Inflammatory macrophage (primary cell): Measurements from ENCODE around the gene CSTPP1.
A peak's percentile ranks its signal among the peaks of the same experiment; 100 is the strongest.
"Not testable (repeated sequence)": the region's sequence is repeated elsewhere in the genome, so short reads cannot be mapped to it uniquely, and the experiment has no call there.

Experiments used
- DNase-seq, 2 donors: peaks; one replicate each; pipeline ENCODE4 v3.0.0-alpha.2; 2020 to 2022

Gene CSTPP1

DNA sequence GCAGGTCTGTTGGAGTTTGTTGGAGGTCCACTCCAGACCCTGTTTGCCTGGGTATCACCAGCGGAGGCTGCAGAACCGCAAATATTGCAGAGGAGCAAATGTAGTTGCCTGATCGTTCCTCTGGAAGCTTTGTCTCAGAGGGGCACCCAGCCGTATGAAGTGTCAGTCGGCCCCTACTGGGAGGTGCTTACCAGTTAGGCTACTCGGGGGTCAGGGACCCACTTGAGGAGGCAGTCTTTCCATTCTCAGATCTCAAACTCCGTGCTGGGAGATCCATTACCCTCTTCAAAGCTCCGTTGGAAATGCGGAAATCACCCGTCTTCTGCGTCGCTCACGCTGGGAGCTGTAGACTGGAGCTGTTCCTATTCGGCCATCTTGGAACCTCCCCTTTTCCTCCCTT is 61.2 kb downstream of the CSTPP1 start:
- DNase-seq, result not testable (repeated sequence)

DNA sequence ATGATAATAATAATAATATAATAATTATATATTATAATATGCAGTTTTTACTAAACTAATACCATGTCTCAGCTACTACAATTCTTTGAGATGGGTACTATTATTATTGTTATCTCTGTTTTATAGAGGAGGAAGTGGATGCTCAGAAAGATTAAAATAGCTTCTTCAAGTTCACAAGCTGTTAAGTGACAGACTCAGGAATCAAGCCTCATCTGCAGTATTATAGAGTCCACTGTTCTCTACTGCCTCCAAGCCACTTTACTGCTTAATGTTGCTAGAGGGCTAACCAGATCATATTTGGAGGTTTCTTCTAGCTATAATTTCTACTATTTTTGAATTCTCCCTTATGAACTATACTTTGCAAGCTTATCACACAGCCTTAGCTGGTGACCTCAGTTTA is 62.7 kb downstream of the CSTPP1 start:
- no peak for DNase-seq

DNA sequence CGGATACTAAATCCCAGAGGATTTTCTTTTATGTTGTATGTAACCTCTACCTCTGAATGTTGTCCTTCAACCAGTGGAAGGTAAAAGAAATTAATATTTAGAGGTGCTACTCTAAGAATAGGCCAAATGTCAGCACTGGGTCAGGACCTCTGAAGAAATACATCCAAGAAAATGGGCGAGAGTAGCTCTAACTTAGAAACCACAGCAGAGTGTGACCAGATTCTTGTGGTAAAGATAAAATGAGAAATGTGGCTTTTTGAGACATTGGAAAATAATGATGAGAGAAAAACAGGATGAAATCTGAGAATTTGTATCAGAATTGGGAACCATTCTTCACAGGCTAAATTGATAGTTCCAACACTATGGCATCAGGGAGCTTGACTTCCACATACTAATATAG is 63.5 kb downstream of the CSTPP1 start:
- DNase-seq, result no peak

DNA sequence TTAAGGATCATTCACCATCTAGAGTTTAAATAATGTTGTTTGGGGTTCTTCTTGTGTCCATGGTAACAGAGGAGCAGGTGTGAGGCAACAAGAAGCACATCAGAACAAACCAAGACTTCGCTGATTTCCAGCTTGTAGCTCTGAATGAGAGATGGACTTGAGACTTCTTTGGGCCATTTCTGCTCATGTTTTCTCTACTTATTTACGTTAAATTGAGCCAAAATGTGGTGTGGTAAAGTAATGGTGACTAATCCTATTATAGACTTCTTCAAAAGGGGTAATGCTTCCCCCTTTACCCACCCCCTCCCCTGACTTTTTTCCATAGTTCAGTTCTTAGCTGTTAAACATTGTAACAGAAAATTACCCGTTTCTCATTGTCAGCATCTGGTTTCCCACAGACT is 65.2 kb downstream of the CSTPP1 start:
- no peak for DNase-seq

DNA sequence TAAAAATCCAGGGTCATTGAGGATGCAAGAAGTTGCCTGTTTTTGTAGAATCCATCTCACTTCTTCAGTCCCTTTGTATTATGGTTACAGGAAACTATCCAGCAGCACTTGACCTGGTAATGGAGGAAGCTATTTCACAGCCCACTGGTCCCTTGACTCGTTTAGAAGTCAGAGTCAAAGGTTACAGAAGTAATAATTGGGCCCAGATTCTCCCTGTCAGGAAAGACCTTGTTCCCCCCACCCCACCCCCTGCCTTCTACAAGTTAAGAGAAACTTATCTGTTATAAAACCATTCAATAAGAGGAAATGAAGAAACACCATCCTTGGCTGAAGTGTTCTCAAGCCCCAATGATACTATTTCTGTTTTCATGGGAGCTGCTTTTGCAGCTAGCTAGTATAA is 65.8 kb downstream of the CSTPP1 start:
- peak in 1 of 2 donors; percentile 19 for DNase-seq

DNA sequence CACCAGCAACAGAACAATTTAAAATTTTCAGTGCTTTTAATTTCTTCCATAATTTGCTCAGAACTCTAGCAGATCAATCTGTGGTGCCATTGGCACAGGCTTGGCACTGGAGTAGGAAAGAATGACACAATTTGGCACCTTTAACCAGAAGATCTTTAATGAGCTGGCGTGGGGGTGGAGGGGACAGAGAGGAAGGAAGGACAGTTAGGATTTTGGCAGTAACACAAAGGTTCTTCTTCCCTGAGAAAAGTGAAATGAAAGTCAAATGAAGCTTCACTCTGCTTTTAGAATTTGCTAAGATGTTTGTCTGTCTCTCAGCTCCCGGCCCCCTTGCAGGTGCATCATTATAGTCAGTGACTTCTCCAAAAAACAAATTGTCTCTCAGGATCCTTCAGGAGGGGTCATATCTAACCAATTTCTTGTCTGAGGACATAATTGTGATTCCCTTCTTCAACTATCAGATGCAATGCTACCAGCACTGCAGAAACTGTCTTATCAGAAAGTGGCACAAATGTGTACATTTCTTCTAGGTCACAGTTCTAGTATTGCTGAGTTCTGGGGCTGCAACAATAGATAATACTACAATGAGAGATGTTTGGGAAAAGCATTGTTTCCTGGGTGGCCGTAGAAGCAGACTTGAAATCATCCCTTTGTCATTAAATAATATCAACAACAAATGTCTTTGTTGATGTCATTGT is 66.8 kb downstream of the CSTPP1 start:
- peak; percentile 18 to 33 for DNase-seq

DNA sequence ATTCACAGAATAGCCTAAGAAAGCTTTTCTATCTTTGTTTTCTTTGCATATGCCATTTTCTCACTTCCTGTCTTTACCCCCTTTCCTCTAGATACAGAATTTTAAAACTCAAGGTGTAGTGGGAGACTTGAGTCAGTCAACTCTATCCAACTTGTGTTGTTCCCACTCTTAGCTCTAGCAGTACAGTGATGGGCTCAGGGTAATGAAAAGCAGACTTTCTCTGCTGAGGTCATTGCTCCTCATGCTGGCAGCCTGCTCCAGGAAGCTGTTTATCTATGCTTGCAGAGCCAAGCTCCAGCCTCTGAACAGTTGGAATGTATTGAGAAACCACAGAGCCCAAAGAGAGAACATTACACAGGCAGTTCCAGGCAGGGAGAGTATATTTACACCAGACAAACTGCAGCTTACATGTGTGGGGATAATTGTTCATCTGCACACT is 68.1 kb downstream of the CSTPP1 start:
- peak in 1 of 2 donors; percentile 37 for DNase-seq

DNA sequence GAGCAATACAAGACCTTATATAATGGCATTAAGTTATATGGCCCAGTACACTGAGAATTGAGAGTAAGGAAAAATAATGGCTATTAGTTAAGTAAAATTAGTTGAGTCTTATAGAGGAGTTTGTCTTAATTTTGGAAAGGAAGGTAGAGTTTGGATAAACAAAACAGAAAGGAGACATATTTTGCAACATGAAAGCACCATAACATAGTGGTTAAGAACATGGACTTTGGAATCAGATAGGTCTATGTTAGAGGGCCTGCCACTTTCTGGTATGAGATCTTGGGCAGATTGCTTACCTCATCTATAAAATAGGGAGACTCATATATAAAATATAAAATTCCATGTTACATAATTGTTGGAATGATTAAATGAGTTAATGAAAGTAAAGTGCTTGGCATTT is 68.9 kb downstream of the CSTPP1 start:
- no peak for DNase-seq

DNA sequence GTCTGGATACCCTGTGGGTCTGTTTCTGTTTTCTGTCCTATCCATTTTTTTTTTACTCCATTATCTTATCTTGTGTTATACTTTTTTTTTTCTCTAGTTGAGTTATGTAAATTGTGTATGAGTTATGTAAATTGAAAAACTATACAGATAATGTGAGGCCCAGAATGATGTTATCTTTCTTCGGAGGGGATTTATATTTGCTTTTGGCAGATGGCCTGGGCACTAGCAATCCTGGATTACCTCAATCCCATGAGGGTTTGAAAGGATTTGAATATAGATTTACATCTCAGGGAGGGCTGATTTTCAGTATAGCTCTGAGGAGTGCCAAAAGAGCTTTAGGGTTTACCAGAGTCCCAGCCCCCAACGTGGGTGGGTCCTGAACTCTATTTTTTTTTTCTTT is 71.0 kb downstream of the CSTPP1 start:
- DNase-seq, result no peak

DNA sequence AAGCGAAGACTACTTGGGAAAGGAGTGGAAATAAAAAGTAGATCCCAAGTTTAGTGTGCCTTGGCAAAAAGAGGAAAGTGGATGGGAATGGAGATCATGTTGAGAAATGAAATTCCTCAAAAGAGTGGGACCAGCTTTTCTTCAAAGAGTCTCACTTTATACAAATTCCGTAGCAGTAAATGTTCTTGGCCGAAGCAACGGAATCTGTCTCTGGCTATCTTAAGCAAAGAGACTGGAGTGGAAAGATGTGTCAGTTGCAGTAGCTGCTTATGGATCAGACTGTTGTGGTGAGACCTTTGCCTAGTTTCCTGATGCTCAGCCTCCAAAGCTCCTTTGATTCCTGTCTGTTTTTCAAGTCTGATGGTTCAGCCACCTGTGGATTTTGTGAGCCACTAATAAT is 73.6 kb downstream of the CSTPP1 start:
- no peak for DNase-seq

DNA sequence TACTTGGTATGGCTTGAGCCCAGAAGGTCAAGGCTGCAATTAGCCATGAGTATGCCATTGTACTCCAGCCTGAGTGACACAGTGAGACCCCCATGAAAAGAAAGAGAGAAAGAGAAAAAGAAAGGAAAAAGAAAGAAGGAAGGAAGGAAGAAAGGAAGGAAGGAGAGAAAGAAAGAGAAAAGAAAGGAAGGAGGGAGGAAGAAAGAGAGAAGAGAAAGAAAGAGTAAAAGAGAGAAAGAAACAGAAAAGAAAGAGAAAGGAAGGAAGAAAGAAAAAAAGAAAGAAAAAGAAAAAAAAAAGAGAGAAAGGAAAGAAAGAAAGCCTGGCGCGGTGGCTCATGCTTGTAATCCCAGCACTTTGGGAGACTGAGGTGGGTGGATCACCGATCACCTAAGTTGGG is 77.5 kb downstream of the CSTPP1 start:
- DNase-seq, result no peak

DNA sequence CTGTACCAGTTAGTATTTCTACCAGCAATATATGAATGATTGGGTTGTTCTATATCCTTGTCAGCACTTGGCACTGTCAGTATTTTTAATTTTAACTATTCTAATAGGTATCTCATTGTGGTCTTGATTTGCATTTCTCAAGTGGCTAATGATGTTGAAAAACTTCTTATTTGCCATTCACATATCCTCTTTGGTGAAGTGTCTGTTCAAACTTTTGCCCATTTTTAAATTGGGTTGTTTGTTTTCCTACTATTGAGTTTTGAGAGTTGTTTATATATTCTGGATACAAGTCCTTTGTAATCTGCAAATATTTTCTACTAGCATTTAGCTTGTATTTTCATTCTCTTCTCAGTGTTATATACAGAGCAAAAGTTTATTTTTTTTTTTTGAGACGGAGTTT is 82.1 kb downstream of the CSTPP1 start:
- DNase-seq, result no peak

DNA sequence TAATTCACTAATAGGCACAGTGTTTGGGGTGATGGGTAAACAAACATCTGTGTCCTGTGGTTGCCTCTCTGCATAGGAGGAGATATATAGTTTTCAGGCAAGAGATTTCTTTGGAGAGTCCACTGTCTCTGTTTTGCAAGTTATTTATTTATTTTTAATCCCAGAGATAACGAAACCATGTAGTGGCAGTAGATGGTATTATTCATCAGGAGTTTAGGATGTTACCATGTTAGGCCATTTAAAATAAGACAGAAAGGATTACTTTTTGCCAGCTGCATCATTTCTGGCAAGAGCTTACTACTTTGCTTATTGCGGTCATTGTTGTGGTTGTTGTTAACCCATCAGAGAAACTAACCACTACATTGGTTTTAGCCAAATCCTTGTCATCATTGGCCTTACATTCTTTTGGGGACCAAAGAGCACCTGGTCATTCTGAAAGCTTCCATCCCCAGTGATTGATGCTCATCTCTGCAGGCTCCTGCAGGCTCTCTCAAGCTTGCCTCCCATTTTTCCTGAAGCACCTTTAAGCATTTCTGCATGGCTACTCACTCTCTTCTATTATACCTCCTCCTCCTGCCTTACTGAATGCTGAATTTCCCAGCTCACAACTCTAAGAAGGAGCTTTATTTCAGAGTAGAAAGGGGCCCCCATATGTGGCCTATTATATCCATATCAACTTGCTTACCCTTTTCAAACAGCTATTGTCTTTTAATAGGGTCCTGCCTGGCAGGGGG is 84.4 kb downstream of the CSTPP1 start:
- DNase-seq, result no peak

DNA sequence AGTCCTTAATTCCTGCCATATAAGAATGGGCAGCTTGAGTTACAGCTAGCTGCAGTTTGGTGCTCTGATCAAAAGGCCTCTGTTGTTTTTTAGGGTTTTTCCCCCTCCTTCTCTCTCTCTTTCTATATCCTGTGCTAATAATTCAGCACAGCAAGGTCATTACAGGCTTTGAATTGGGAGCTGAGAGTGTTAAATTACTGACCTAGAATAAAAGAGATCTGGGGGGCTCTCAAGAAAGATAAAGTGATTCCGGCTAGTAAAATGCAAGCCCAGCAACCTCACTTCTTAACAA is 84.9 kb downstream of the CSTPP1 start:
- no peak for DNase-seq

DNA sequence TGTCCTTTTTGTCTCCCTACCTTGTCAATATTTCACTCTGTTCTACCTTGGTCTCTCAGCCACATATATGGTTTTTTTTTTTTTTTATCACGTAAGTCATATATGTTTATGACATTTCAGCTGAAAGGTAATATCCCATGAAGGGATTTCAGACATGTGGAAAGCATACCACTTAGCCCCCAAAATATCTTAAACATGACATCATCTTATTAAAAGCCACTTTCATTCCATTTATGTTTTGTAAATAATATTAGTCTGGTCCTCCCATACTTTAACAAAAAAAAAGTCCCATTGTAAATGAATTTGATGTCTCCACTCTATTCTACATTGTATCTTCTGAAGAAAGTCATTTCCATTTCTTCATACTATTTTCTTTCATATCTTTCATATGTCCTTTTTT is 85.4 kb downstream of the CSTPP1 start:
- no peak for DNase-seq

DNA sequence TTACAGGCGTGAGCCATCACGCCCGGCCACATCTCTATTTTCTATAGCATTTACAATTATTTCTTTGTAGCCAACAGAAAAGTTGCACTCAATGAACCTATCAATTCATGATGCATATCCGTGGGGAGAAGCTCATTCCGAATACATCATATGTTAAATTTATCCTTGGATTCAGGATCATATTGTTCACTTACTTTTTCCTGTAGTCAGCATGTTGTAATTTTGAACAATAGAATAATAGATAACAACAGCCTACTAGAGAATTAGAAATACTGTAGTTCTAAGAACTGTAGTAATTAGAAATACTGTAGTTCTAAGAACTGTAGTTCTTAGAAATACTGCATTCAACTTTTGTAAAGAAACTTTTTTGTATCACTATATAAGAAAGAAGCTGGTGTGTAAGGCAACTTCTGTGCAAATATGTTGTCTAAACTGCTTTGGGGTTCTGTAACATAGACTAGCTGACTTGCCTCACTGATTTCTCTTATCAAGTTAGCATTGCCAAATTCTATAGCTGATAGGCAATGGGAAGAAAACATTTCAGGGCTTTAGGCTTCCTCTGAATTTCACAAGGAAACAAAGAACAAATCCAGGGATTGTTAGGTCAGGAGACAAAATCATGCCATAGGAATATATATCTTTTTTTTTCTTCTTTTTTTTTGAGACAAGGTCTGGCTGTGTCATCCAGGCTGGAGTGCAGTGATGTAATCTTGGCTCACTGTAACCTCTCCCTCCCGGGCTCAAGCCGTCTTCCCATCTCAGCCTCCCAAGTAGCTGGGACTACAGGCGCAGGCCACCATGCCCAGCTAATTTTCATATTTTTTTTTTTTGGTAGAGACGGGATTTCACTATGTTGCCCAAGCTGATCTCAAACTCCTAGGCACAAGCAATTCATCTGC is 91.9 kb downstream of the CSTPP1 start:
- no peak for DNase-seq

DNA sequence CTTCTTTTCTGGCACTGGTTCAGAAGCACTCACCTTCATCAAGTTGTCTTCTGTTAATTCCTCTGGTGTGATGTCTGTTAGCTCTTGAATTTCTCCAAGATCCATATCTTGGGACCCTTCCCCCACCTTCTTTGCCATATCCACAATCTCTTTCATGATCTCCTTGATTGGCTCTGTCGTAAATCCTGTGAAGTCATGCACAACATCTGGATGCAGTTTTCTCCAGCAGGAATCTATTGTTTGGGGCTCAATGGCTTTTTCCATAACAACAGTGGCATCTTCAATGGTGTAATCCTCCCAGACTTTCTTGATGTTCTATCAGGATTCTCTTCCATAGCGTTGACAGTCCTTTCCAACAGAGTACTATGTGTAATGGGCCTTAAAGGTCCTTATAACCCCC is 96.9 kb downstream of the CSTPP1 start:
- DNase-seq, result no peak

DNA sequence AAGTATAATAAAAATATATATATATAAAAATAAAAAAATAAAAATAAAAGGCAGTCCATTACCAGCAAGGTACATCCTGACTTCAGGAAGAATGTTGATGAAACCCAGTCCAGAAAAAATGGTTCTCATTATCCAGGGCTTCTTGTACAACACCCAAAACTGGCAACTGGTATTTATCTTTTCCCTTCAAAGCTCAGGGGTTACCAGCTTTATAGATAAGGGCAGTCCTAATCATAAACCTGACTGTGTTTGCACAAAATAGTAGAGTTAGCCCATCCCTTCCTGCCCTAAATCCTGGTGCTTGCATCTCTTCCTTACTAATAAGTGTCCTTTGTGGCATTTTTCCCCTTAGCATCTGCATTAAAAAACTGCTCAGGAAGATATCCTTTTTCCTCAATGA is 97.5 kb downstream of the CSTPP1 start:
- DNase-seq, result no peak

DNA sequence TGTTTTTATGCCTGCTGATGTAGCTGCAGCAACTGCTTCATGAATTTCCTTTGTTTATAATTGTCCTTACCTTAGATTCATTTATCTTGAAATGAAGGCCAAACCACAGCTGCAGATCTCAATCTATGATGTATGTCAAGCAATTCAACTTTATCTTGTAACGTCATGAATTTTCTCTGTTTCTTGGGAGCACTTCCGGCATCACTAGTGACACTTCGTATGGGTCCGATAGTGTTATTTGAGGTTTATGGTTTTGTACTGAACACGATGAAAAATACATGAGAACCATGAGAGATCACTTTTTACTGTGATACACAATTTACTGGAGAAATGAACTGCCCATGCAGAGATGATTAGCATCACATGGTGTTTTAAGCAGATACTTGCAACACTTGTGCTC is 98.5 kb downstream of the CSTPP1 start:
- no peak for DNase-seq

DNA sequence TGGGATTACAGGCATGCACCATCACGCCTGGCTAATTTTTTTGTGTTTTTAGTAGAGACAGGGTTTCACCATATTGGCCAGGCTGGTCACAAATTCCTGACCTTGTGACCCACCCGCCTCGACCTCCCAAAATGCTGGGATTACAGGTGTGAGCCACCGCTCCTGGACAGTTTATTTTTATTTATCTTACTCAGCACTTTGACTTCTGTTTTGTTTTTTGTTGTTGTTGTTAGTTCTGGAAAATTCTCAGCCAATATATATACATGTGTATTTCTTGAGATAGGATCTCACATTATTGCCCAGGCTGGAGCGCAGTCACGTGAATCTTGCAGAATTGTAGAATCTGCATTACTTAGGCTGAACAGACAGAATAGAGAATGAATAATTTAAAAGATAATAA is 107.6 kb downstream of the CSTPP1 start:
- no peak for DNase-seq

DNA sequence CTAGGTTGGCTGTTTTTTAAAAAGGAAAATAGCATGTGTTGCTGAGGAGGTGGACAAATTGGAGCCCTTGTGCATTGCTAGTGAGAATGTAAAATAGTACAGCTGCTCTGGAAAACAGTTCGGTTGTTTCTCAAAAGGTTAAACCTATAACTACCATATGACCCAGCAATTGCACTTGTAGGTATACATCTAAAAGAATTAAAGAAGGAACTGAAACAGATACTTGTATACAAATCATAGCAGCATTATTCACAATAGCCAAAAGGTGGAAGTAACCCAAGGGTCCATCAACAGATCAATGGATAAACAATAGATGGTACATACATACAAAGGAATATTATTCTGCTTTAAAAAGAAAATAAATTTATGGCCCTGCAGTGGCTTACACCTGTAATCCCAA is 111.4 kb downstream of the CSTPP1 start:
- no peak for DNase-seq

DNA sequence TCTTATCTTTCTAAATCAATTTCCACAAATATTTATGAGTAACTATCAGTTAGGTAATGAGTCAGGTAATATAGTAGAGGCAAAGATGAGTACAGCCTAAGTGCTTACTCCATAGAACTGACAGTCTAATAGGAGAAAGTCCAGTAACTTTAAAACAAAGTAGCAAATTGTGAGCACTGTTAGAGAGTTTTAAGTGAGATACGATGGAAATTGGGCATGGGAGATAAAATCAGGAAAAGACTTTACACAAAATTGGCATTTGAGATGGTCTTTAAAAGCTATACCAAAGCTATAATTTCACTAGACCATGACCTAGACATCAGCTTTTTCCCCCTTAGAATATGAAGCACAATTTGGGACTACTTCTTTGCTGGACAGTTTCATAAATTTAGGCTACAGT is 113.7 kb downstream of the CSTPP1 start:
- DNase-seq, result no peak

DNA sequence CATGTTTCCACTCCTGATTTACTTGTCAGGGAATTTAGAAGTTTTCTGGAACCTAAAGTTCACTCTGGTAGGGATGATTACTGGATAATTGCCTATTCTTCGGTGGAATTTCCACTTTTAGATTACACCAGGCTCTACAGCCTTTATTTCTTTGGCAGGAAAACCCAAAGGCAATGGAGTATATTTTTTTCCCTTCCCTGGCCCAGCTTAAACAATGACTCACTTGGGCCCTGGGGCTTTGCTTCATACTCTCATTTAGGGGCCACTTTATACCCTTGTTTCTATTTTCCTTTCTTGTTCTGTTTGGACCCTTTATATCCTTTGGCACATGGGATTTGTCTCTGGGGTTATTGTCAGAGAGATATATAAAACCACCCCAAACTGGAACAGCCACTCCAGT is 114.7 kb downstream of the CSTPP1 start:
- no peak for DNase-seq

DNA sequence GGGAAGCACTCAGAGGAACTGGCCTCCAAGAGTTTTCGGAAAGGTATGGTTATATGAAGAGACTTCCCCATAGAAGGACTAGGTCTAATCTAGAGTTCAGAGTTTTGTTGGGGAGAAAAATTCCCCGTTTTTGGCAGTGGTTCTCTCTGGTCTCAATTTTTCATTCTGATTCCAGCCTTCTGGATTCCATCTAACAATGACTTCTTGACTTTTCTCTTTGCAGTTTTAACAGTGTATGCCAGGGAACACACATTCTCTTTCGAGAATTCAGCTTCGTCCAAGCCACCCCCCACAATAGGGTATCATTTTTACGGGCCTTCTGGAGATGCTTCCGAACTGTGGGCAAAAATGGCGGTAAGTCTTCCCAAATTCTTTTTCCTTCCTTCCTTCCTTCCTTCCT is 115.6 kb downstream of the CSTPP1 start:
- no peak for DNase-seq
